ENCODE measurements around the gene MRPL33. TPM values are rescaled to one million over a fixed set of nuclear protein-coding genes. Genes with fewer than 3 reads are reported as not detected.
A peak's percentile ranks its signal among the peaks of the same experiment; 100 is the strongest.
"Not testable (repeated sequence)": the region's sequence is repeated elsewhere in the genome, so short reads cannot be mapped to it uniquely, and the experiment has no call there.

MRPL33 gene
- total and polyA plus RNA-seq, 4 donors: 31.2 to 130 (median 41.0) TPM

- TF ChIP-seq CTCF (IDR thresholded peaks at IDR 0.05; ENCODE audit: low read depth, low read length, missing input control) (no peak), RXRA (IDR thresholded peaks at IDR 0.05) (peak; percentile 94 to 96), TAF1 (conservative IDR thresholded peaks at IDR 0.05) (no peak), YY1 (IDR thresholded peaks at IDR 0.05) (peak; percentile 86), SP1 (IDR thresholded peaks at IDR 0.05) (peak; percentile 98), HNF4A (conservative IDR thresholded peaks at IDR 0.05) (peak; percentile 100)
Measured at GRCh38 chr2:27762951-27763906, 8.3 kb upstream of the MRPL33 start (continued).

GRCh38 chr2:27763907-27764267 lies 7.6 kb upstream of the MRPL33 start:
- Histone ChIP-seq H3K27me3 (ENCODE audit: control insufficient read depth in 4 of 4, insufficient read depth in 4 of 4, low read length in 3 of 4) (no peaks in the 10 kb centered on the region), H3K9me3 (ENCODE audit: control insufficient read depth in 4 of 4, low read length in 3 of 4) (no peaks in the 10 kb centered on the region), H3K9ac (ENCODE audit: low read depth in 1 of 2, low read length in 2 of 2) (no peak overlapping the region), H3K4me1 (ENCODE audit: control insufficient read depth in 4 of 4, insufficient read depth in 4 of 4, low read length in 3 of 4) (peaks cover 12 to 36% (median 29%) of the 10 kb centered on the region in 4 donors), H3K27ac (ENCODE audit: low read depth in 1 of 2, low read length in 2 of 2) (peak overlapping the region; percentile 44 to 61), H3K36me3 (ENCODE audit: control insufficient read depth in 4 of 4, insufficient read depth in 3 of 4, low read depth in 1 of 4, low read length in 3 of 4) (no peaks in the 10 kb centered on the region), H3K4me3 (ENCODE audit: low read depth in 1 of 3, low read length in 3 of 3) (no peak overlapping the region)
- DNase-seq (ENCODE audit: low spot score): no peak
- TF ChIP-seq HNF4G (IDR thresholded peaks at IDR 0.05): no peak
- TF ChIP-seq JUND (IDR thresholded peaks at IDR 0.05): no peak
- no peak for TF ChIP-seq FOXA2 (IDR thresholded peaks at IDR 0.05)
- TF ChIP-seq REST (IDR thresholded peaks at IDR 0.05): no peak
- TF ChIP-seq YY1 (IDR thresholded peaks at IDR 0.05): no peak
- WGBS: 85% methylated on average over 7 of the region's 7 CpGs

GRCh38 chr2:27764526-27764925 lies 7.0 kb upstream of the MRPL33 start:
- not testable (repeated sequence) for H3K27me3 ChIP-seq (ENCODE audit: control insufficient read depth in 4 of 4, insufficient read depth in 4 of 4, low read length in 3 of 4); H3K27ac ChIP-seq (ENCODE audit: low read depth in 1 of 2, low read length in 2 of 2); H3K4me3 ChIP-seq (ENCODE audit: low read depth in 1 of 3, low read length in 3 of 3); H3K9me3 ChIP-seq (ENCODE audit: control insufficient read depth in 4 of 4, low read length in 3 of 4); H3K36me3 ChIP-seq (ENCODE audit: control insufficient read depth in 4 of 4, insufficient read depth in 3 of 4, low read depth in 1 of 4, low read length in 3 of 4); DNase-seq (ENCODE audit: low spot score); H3K9ac ChIP-seq (ENCODE audit: low read depth in 1 of 2, low read length in 2 of 2)
- WGBS: 88% methylated on average over 3 of the region's 3 CpGs
- H3K4me1 ChIP-seq (ENCODE audit: control insufficient read depth in 4 of 4, insufficient read depth in 4 of 4, low read length in 3 of 4): peaks cover 12 to 36% (median 29%) of the 10 kb centered on the region in 4 donors
